B cell (primary cell): Measurements from ENCODE around the gene GABRG3. TPM values are rescaled to one million over a fixed set of nuclear protein-coding genes. Genes with fewer than 3 reads are reported as not detected.

Experiments used
- ATAC-seq: fragments of 200-7000 bp; cut with Tn5 transposase; one replicate; pipeline ENCODE4 v1.10.0; 2021; ENCODE audit warnings: low read depth, mild to moderate bottlenecking, moderate number of reproducible peaks, moderate library complexity
- CTCF ChIA-PET: fragments of 350-600 bp; sonication (Branson Sonifier 250); formaldehyde crosslinking; loops from one replicate; lab custom pipeline; 2021; ENCODE audit warnings: antibody characterized with exemption, inconsistent platforms; lab: Charles Lee
- POLR2A ChIA-PET: fragments of 350-600 bp; sonication (Branson Sonifier 250); formaldehyde crosslinking; loops from one replicate; lab custom pipeline; 2021; ENCODE audit warnings: antibody characterized with exemption; lab: Charles Lee
- DNase-seq: peaks from one replicate; pipeline ENCODE4 v3.0.0; 2013
- H2AFZ ChIP-seq: 2 replicates; pipeline ENCODE4 v1.6.1; 2012; ENCODE audit warnings: mild to moderate bottlenecking, low read depth, low read length; ENCODE audit not compliant: insufficient read depth, poor library complexity, severe bottlenecking
- H3K27ac ChIP-seq, 2 donors: 1 replicate in 1 of 2; 2 replicates in 1 of 2; pipeline ENCODE4 v1.5.1; 2012 to 2013; ENCODE audit warnings: low read length in 2 of 2, mild to moderate bottlenecking in 2 of 2, moderate library complexity in 1 of 2
- H3K27me3 ChIP-seq, 4 experiments: fragments of 200-600 bp in 1 of 4; sonication (generic) in 1 of 4; replicated peaks in 1 of 4; 1 replicate in 2 of 4; 2 replicates in 2 of 4; pipeline versions ENCODE4 v1.6.1 to v1.7.0; 2013 to 2016; ENCODE audit warnings: low read length in 3 of 4, mild to moderate bottlenecking in 2 of 4, mixed read lengths in 1 of 4, moderate library complexity in 1 of 4; ENCODE audit not compliant: insufficient read depth in 4 of 4, control insufficient read depth in 3 of 4; ENCODE audit errors: control extremely low read depth in 1 of 4
- H3K36me3 ChIP-seq, 2 experiments: replicated peaks in 1 of 2; 1 replicate in 1 of 2; 2 replicates in 1 of 2; pipeline versions ENCODE4 v1.6.1 to v1.7.1; 2013; ENCODE audit warnings: low read length in 1 of 2; ENCODE audit not compliant: insufficient read depth in 2 of 2, control insufficient read depth in 1 of 2; ENCODE audit errors: control extremely low read depth in 1 of 2, extremely low read depth in 1 of 2
- H3K4me1 ChIP-seq, 2 donors: fragments of 200-600 bp in 1 of 2; sonication (generic) in 1 of 2; 1 replicate in 1 of 2; 2 replicates in 1 of 2; pipeline versions ENCODE4 v1.5.1 to v1.6.1; 2013 to 2017; ENCODE audit warnings: low read length in 2 of 2; ENCODE audit not compliant: control insufficient read depth in 2 of 2, insufficient read depth in 2 of 2
- H3K4me2 ChIP-seq: replicated peaks from 2 replicates; pipeline ENCODE3; 2012; ENCODE audit warnings: mild to moderate bottlenecking, low read depth, low read length; ENCODE audit not compliant: poor library complexity, severe bottlenecking
- H3K4me3 ChIP-seq, 5 experiments: fragments of 200-600 bp in 1 of 5; sonication (generic) in 1 of 5; 1 replicate in 3 of 5; 2 replicates in 2 of 5; pipeline versions ENCODE4 v1.5.1 to v1.7.0; 2011 to 2016; ENCODE audit warnings: low read length in 4 of 5, mild to moderate bottlenecking in 4 of 5, low read depth in 2 of 5, control low read depth in 1 of 5, moderate library complexity in 1 of 5; ENCODE audit not compliant: insufficient read depth in 1 of 5; ENCODE audit errors: control extremely low read depth in 1 of 5, extremely low read depth in 1 of 5
- H3K79me2 ChIP-seq: fragments of 200-600 bp; sonication (generic); one replicate; pipeline ENCODE4 v1.6.0; 2016; ENCODE audit warnings: low read length; ENCODE audit not compliant: control insufficient read depth, insufficient read depth
- H3K9ac ChIP-seq: fragments of 200-600 bp; sonication (generic); 2 replicates; pipeline ENCODE4 v1.6.1; 2017; ENCODE audit warnings: mild to moderate bottlenecking, low read length, moderate library complexity
- H3K9me3 ChIP-seq, 3 donors: one replicate each; pipeline versions ENCODE4 v1.6.1 to v1.7.1; 2013; ENCODE audit warnings: low read length in 2 of 3; ENCODE audit not compliant: control insufficient read depth in 2 of 3, insufficient read depth in 1 of 3; ENCODE audit errors: control extremely low read depth in 1 of 3
- H4K20me1 ChIP-seq: 2 replicates; pipeline ENCODE4 v1.6.0; 2012; ENCODE audit warnings: mild to moderate bottlenecking, low read length; ENCODE audit not compliant: insufficient read depth, control insufficient read depth, poor library complexity, severe bottlenecking
- H3K27ac Mint-ChIP-seq: one replicate; pipeline ENCODE4 v1.8.0; 2021; ENCODE audit warnings: mixed read lengths
- H3K27me3 Mint-ChIP-seq: one replicate; pipeline ENCODE4 v1.8.0; 2021; ENCODE audit warnings: mixed read lengths
- H3K4me1 Mint-ChIP-seq: one replicate; pipeline ENCODE4 v1.8.0; 2021; ENCODE audit warnings: mixed read lengths
- H3K4me3 Mint-ChIP-seq: one replicate; pipeline ENCODE4 v1.8.0; 2021; ENCODE audit warnings: mixed read lengths
- H3K9me3 Mint-ChIP-seq: one replicate; pipeline ENCODE4 v1.8.0; 2022; ENCODE audit warnings: mixed read lengths; ENCODE audit not compliant: insufficient read depth
- EZH2 ChIP-seq: IDR thresholded peaks from 2 replicates; pipeline ENCODE4 v1.6.1; 2012; ENCODE audit warnings: borderline replicate concordance, low read depth, mild to moderate bottlenecking, moderate library complexity, low read length; ENCODE audit not compliant: insufficient read depth, poor library complexity, severe bottlenecking
- WGBS: methylation state at CpG from one replicate; pipeline ENCODE4 v1.1.5; 2013; ENCODE audit warnings: missing lambda C conversion rate; ENCODE audit not compliant: insufficient coverage; 5-methylcytosine and 5-hydroxymethylcytosine counted together
- intact Hi-C: fragments of 100-400 bp; cut with micrococcal nuclease; formaldehyde crosslinking; loops from one replicate; pipeline ENCODE4 v1.10.0; 2022
- polyA plus RNA-seq: library from polyadenylated mRNA; depleted of rRNA; stranded (reverse); fragments of >200 nt; gene quantifications from 2 replicates; pipeline ENCODE4 v1.2.3, GENCODE V29; 2012
- total RNA-seq, 2 donors: library from RNA; stranded (reverse); fragments of 120-200 nt in 1 of 2; gene quantifications; 1 replicate in 1 of 2; 2 replicates in 1 of 2; pipeline versions ENCODE4 v1.2.3 to v1.2.4, GENCODE V29; 2013 to 2022
- TF ChIP-seq, protein P1 (sequence below): fragments of 200-600 bp; IDR thresholded peaks from one replicate; pipeline ENCODE4 v1.8.0; 2022; ENCODE audit warnings: antibody characterized with exemption, mild to moderate bottlenecking

GABRG3 gene
- total and polyA plus RNA-seq, 2 donors (not counting 1 experiment from before 2014, with no cell fraction given), result not detected

DNA sequence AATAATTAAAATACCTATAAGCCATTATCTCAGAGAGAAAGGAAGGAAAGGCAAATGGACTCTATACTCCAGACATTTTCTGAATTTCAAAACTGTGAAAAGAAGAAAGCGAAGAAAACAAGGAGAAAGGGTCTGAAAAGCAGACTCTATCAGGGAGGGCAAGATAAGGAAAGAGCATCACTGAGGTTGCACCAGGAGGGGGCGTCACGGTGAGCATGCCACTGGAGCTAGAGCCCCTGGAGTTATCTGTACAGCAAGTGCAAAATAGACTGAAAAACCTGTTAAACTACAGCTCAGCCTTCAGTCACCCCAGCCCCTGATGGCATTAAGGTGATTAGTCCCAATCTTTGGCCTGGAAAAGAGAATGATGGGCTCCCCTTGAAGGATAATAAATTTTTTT is 514.3 kb downstream of the GABRG3 start:
- Histone ChIP-seq H3K79me2 (no peaks in the 10 kb centered on the region), H3K36me3 (no peaks in the 10 kb centered on the region), H3K9me3 (peaks cover 0 to 3% (median 0%) of the 10 kb centered on the region in 3 donors), H3K9ac (no peak overlapping the region), H3K27me3 (no peaks in the 10 kb centered on the region), H3K4me2 (no peak overlapping the region), H2AFZ (no peak overlapping the region), H3K4me3 (no peak overlapping the region), H3K4me1 (no peaks in the 10 kb centered on the region), H4K20me1 (no peaks in the 10 kb centered on the region), H3K27ac (no peak overlapping the region)
- no peak for TF ChIP-seq EZH2
- Mint-ChIP-seq H3K27ac (no peak overlapping the region), H3K4me3 (no peak overlapping the region), H3K27me3 (no peaks in the 10 kb centered on the region), H3K9me3 (peaks cover 3% of the 10 kb centered on the region), H3K4me1 (no peaks in the 10 kb centered on the region)
- DNase-seq (no peak), ATAC-seq (no peak)
- CTCF ChIA-PET, result no interaction called here
- intact Hi-C loops, result no loop called here
- 82% methylated on average over 3 of the region's 3 CpGs for WGBS
- POLR2A ChIA-PET, result no interaction called here

DNA sequence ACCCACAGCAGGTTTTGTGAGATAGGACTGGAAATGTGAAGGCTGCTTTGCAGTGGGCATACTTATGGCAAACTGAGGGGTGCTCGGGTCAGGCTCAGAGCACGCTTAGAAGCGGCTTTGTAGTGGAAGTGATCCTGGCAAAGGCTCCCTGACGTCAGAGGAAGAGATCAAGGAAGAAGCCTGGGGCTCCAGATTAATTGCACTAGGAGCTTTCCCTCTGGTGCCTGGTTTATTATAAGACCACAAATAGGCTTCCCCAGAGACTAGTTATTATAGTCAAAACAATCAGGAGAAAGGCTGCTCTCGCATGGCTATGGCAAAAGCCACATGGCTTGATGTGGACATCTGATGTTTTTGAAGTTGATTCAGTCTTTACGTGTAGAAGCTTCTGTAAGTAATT is 515.1 kb downstream of the GABRG3 start:
- no peaks in the 10 kb centered on the region for H3K27me3 Mint-ChIP-seq
- Histone ChIP-seq H3K4me1 (no peaks in the 10 kb centered on the region), H3K4me2 (no peak overlapping the region), H4K20me1 (no peaks in the 10 kb centered on the region), H3K27me3 (no peaks in the 10 kb centered on the region), H3K36me3 (no peaks in the 10 kb centered on the region), H3K27ac (no peak overlapping the region), H3K9me3 (peaks cover 0 to 5% (median 0%) of the 10 kb centered on the region in 3 donors), H3K79me2 (no peaks in the 10 kb centered on the region), H3K9ac (no peak overlapping the region), H2AFZ (no peak overlapping the region), H3K4me3 (no peak overlapping the region)
- DNase-seq (no peak), ATAC-seq (no peak)
- peaks cover 3% of the 10 kb centered on the region for H3K9me3 Mint-ChIP-seq
- ChIA-PET CTCF (no interaction called here), POLR2A (no interaction called here)
- no peaks in the 10 kb centered on the region for H3K4me1 Mint-ChIP-seq
- intact Hi-C loops, result no loop called here
- TF ChIP-seq EZH2, result no peak
- TF ChIP-seq, protein P1, sequence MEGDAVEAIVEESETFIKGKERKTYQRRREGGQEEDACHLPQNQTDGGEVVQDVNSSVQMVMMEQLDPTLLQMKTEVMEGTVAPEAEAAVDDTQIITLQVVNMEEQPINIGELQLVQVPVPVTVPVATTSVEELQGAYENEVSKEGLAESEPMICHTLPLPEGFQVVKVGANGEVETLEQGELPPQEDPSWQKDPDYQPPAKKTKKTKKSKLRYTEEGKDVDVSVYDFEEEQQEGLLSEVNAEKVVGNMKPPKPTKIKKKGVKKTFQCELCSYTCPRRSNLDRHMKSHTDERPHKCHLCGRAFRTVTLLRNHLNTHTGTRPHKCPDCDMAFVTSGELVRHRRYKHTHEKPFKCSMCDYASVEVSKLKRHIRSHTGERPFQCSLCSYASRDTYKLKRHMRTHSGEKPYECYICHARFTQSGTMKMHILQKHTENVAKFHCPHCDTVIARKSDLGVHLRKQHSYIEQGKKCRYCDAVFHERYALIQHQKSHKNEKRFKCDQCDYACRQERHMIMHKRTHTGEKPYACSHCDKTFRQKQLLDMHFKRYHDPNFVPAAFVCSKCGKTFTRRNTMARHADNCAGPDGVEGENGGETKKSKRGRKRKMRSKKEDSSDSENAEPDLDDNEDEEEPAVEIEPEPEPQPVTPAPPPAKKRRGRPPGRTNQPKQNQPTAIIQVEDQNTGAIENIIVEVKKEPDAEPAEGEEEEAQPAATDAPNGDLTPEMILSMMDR, result no peak
- WGBS, result 86% methylated on average over 3 of the region's 6 CpGs
- H3K27ac Mint-ChIP-seq, result no peak overlapping the region
- H3K4me3 Mint-ChIP-seq, result no peak overlapping the region
